ENCODE measurements around the gene SPNS2.

The SPNS2 gene

GRCh38 chr17:4503283-4504025 is 4.8 kb downstream of the SPNS2 start:
- no peak for DNase-seq (ENCODE audit: low read depth)

- DNase-seq (ENCODE audit: low read depth) = no peak
These were observed 5.5 kb downstream of the SPNS2 start for GRCh38 chr17:4504188-4504587.

GRCh38 chr17:4505187-4505586 is 6.5 kb downstream of the SPNS2 start:
- DNase-seq (ENCODE audit: low read depth) = no peak

GRCh38 chr17:4506175-4506813 is 7.6 kb downstream of the SPNS2 start:
- no peak for DNase-seq (ENCODE audit: low read depth)

GRCh38 chr17:4506892-4507291 is 8.2 kb downstream of the SPNS2 start:
- no peak for DNase-seq (ENCODE audit: low read depth)

GRCh38 chr17:4507361-4508111 is 8.9 kb downstream of the SPNS2 start:
- no peak for DNase-seq (ENCODE audit: low read depth)

- DNase-seq (ENCODE audit: low read depth) = no peak
These were observed 9.5 kb downstream of the SPNS2 start for GRCh38 chr17:4508207-4508606.

GRCh38 chr17:4509401-4509800 is 10.7 kb downstream of the SPNS2 start:
- DNase-seq (ENCODE audit: low read depth) = no peak

GRCh38 chr17:4509923-4510617 is 11.4 kb downstream of the SPNS2 start:
- DNase-seq (ENCODE audit: low read depth) = no peak

GRCh38 chr17:4510618-4510941 is 11.9 kb downstream of the SPNS2 start:
- no peak for DNase-seq (ENCODE audit: low read depth)

- no peak for DNase-seq (ENCODE audit: low read depth)
These were observed 12.7 kb downstream of the SPNS2 start for GRCh38 chr17:4511199-4511932.

GRCh38 chr17:4512156-4513112 is 13.8 kb downstream of the SPNS2 start:
- DNase-seq (ENCODE audit: low read depth) = no peak

GRCh38 chr17:4513113-4514032 is 14.7 kb downstream of the SPNS2 start:
- no peak for DNase-seq (ENCODE audit: low read depth)

- DNase-seq (ENCODE audit: low read depth) = no peak
These were observed 15.5 kb downstream of the SPNS2 start for GRCh38 chr17:4514206-4514605.

- DNase-seq (ENCODE audit: low read depth) = no peak
These were observed 16.1 kb downstream of the SPNS2 start for GRCh38 chr17:4514779-4515178.

GRCh38 chr17:4515501-4515900 is 16.8 kb downstream of the SPNS2 start:
- DNase-seq (ENCODE audit: low read depth) = no peak

- DNase-seq (ENCODE audit: low read depth) = no peak
These were observed 18.1 kb downstream of the SPNS2 start for GRCh38 chr17:4516735-4517134.

- DNase-seq (ENCODE audit: low read depth) = no peak
These were observed 20.2 kb downstream of the SPNS2 start for GRCh38 chr17:4518901-4519300.

GRCh38 chr17:4519361-4519788 is 20.7 kb downstream of the SPNS2 start:
- DNase-seq (ENCODE audit: low read depth) = no peak

Measured in stimulated activated CD8-positive, alpha-beta memory T cell treated with anti-CD3 and anti-CD28 coated beads, Interleukin-12 subunit alpha, Interleukin-12 subunit beta, amount 100 ng/mL, for 1 hour (primary cell).